Suprapubic skin (tissue), 4 donors: Measurements from ENCODE around the gene RAD23B.

Experiments used
- CTCF ChIP-seq, 2 donors: fragments of 200-600 bp in 1 of 2; fragments of 450-650 bp in 1 of 2; sonication (generic) in 1 of 2; IDR thresholded peaks; one replicate each; pipeline ENCODE4 v1.5.1; 2016 to 2019; ENCODE audit warnings: antibody characterized with exemption in 2 of 2, mild to moderate bottlenecking in 1 of 2, moderate library complexity in 1 of 2
- POLR2A ChIP-seq, 2 donors: fragments of 450-650 bp; IDR thresholded peaks; one replicate each; pipeline ENCODE4 v1.6.1; 2017; ENCODE audit warnings: antibody characterized with exemption in 2 of 2, mild to moderate bottlenecking in 2 of 2, moderate library complexity in 2 of 2
- POLR2AphosphoS5 ChIP-seq, 3 donors: sonication (generic); formaldehyde crosslinking; IDR thresholded peaks; one replicate each; pipeline ENCODE4 v1.6.1; 2017; ENCODE audit warnings: antibody characterized with exemption in 3 of 3

DNA sequence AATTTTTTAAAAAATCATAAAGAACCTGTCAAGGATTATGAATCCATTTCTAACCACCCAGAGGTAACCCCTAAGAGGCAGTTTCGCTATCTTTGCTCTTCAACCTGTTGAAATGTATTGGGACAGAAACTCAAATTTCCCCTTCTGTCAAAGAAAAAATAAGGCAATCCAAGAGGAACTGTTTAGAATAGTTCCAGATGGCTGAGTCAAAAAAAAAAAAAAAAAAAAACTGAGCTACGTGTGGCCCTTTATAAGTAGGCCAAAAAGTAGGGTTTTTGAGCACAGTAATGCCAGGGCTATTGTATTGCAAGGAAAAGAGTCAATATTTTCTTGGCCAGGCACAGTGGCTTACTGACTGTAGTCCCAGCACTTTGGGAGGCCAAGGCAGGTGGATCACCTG is 94.9 kb downstream of the RAD23B start:
- no peak for TF ChIP-seq POLR2A (IDR thresholded peaks at IDR 0.05)
- TF ChIP-seq POLR2AphosphoS5 (IDR thresholded peaks at IDR 0.05), result no peak
- TF ChIP-seq CTCF (IDR thresholded peaks at IDR 0.05), result no peak
